ENCODE measurements around the gene REXO4.

GRCh38 chr9:133433351-133433843, 15.6 kb upstream of the REXO4 start:
- peak; percentile 25 for TF ChIP-seq CTCF (conservative IDR thresholded peaks at IDR 0.05; ENCODE audit: low read length)
- TF ChIP-seq EZH2phosphoT487 (IDR thresholded peaks at IDR 0.05; ENCODE audit: borderline replicate concordance) = no peak
